ENCODE results near the gene NAA11.

NAA11 gene

GRCh38 chr4:79325864-79326328 lies at the start of gene NAA11:
TSS of gene NAA11 (minus strand) at chr4:79326061. CDS start at chr4:79325877, 184 bp downstream.
- no peak for DNase-seq (ENCODE audit: low read depth in 2 of 2)

GRCh38 chr4:79370026-79370425 lies 44.2 kb upstream of the NAA11 start:
- DNase-seq (ENCODE audit: low read depth in 2 of 2) = no peak

DNA sequence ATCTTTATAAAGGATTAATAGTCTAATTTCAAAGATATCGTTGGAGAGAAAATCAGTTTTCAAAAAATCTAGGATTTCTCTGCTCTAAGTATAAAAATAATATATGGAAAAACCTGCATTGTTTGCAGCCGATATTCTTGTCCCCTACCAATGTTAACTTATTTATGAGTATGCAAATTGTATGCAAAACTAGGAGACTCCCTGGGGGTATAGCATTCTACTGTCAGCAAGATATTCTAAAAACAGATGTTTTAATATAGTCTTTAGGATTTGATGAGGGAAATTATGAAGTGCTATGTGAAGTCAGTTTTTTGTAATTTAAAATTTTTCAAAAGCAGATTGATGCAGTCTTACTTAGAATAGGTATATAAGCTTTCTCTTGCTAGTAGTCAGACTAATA lies 41.2 kb upstream of the NAA11 start:
- DNase-seq (ENCODE audit: low read depth in 2 of 2) = no peak

GRCh38 chr4:79366422-79366821 lies 40.6 kb upstream of the NAA11 start:
- no peak for DNase-seq (ENCODE audit: low read depth in 2 of 2)

GRCh38 chr4:79364061-79364460 lies 38.2 kb upstream of the NAA11 start:
- no peak for DNase-seq (ENCODE audit: low read depth in 2 of 2)

DNA sequence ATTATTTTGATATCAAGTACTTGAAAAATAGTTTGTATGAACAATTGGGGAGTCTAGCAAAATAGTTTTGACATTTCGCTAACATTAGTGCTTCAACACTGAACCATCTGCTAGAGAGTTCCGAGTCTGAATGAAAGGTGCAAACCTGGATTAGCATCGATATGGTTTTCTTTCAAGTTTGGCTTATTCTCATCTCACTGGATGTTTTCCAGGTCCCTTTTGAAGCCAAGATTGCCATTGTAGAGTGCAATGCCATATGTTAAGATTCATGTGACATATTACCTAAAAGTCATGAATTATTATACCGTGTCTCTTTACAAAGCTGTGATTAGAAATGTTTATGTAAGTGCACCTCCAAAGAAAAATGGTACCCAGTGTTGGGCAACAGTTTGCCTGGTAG lies 36.8 kb upstream of the NAA11 start:
- no peak for DNase-seq (ENCODE audit: low read depth in 2 of 2)

GRCh38 chr4:79360006-79360405 lies 34.1 kb upstream of the NAA11 start:
- DNase-seq (ENCODE audit: low read depth in 2 of 2) = no peak

DNA sequence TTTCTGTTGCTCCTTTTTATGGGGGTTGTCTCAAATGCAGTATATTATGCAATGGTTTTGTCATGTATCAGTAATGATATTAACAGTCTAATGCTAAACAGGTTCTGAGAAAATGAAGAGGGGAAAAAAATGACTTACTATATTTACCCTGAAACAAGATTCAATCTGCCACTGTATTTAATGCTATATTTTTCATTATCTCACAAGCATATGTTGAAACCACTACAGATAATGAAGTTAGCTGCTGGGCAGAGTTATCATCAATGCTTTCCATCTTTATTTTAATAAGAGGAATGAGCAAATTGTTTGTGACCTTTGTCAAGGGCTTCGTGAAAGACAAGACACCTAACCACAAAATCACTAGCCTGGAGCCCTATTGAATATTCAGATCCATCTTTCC lies 32.6 kb upstream of the NAA11 start:
- no peak for DNase-seq (ENCODE audit: low read depth in 2 of 2)

- DNase-seq (ENCODE audit: low read depth in 2 of 2) = no peak
Observed at GRCh38 chr4:79357365-79357764, 31.5 kb upstream of the NAA11 start.

GRCh38 chr4:79353075-79353474 lies 27.2 kb upstream of the NAA11 start:
- no peak for DNase-seq (ENCODE audit: low read depth in 2 of 2)

- DNase-seq (ENCODE audit: low read depth in 2 of 2) = no peak
Observed at GRCh38 chr4:79348405-79348804, 22.5 kb upstream of the NAA11 start.

GRCh38 chr4:79341893-79342653 lies 16.2 kb upstream of the NAA11 start:
- no peak for DNase-seq (ENCODE audit: low read depth in 2 of 2)

DNA sequence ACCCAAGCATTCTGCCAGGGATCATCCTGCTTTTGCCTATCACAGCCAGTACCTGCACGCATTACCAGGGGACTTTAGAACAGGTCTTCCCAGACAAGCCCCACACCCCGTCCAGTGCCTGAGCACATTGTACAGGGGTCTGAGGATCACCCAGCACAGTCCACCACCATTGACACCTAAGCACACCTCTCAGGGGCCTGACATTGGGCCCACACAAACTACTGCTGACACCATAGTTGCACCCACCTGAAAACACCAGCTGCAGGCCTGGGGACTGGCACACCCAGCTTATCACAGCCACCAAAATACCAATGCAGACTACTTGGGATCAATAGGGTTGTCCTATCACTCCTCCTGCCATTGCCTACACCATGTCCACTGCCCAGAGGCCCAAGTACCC lies 14.7 kb upstream of the NAA11 start:
- no peak for DNase-seq (ENCODE audit: low read depth in 2 of 2)

DNA sequence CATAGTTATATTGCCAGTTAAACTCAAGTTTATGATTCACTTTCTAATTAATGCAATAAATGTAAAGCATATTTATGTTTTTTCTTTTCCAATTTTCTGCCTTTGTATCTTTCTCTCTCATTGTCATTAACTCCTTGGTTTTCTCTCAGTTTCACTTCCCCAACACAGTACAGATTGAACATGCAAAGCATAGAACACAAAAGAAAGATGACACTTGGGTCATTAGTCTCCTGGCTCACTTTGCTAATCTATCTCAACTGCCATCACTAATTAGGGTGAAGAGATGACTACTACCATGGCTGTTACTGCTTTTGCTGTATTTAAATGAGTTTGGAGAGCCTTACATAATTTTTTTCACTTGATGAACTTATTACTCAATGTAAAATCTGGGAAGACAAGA lies 12.3 kb upstream of the NAA11 start:
- DNase-seq (ENCODE audit: low read depth in 2 of 2) = no peak

GRCh38 chr4:79334783-79335182 lies 8.9 kb upstream of the NAA11 start:
- no peak for DNase-seq (ENCODE audit: low read depth in 2 of 2)

- DNase-seq (ENCODE audit: low read depth in 2 of 2) = no peak
Observed at GRCh38 chr4:79334341-79334740, 8.5 kb upstream of the NAA11 start.

GRCh38 chr4:79331126-79331876 lies 5.4 kb upstream of the NAA11 start:
- DNase-seq (ENCODE audit: low read depth in 2 of 2) = no peak

GRCh38 chr4:79330720-79331119 lies 4.9 kb upstream of the NAA11 start:
- no peak for DNase-seq (ENCODE audit: low read depth in 2 of 2)

- DNase-seq (ENCODE audit: low read depth in 2 of 2) = no peak
Observed at GRCh38 chr4:79325436-79325835, 425 bp downstream of the NAA11 start.

DNA sequence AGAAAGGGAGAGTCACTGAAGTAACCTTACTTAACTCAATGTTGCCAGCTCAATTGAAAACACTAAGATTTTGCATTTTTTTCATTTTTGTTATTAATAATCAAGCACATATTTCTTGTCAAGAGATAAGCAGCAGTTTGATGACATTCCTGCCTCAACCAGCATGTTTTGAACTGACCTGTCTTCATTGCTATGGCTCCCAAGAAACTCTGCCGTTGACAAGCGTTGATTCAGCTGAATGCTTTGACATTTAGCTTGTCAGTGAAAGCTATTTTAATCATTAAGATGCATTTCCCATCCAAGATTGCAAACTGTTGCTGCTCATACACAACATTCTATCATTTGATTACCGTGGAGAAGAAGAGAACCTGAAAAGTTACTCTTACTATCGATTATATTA lies 5.9 kb downstream of the NAA11 start:
- no peak for DNase-seq (ENCODE audit: low read depth in 2 of 2)

- no peak for DNase-seq (ENCODE audit: low read depth in 2 of 2)
Observed at GRCh38 chr4:79317711-79318110, 8.2 kb downstream of the NAA11 start.

GRCh38 chr4:79315891-79316290 lies 10.0 kb downstream of the NAA11 start:
- DNase-seq (ENCODE audit: low read depth in 2 of 2) = no peak

- no peak for DNase-seq (ENCODE audit: low read depth in 2 of 2)
Observed at GRCh38 chr4:79311279-79311678, 14.6 kb downstream of the NAA11 start.

Data from activated CD4-positive, alpha-beta T cell treated with anti-CD3 and anti-CD28 coated beads for 24 hours (primary cell).